Tibial nerve (tissue), 3 donors: ENCODE data around the gene CRYGA.
"Not testable (repeated sequence)": the region's sequence is repeated elsewhere in the genome, so short reads cannot be mapped to it uniquely, and the experiment has no call there.

Source experiments
- POLR2A ChIP-seq, 2 donors: fragments of 450-650 bp; IDR thresholded peaks; one replicate each; pipeline ENCODE4 v1.6.1; 2017; ENCODE audit warnings: antibody characterized with exemption in 2 of 2, mild to moderate bottlenecking in 2 of 2, moderate library complexity in 2 of 2
- TF ChIP-seq, protein P1 (sequence below), 5 experiments: fragments of 200-600 bp in 3 of 5; fragments of 450-650 bp in 2 of 5; sonication (generic) in 3 of 5; IDR thresholded peaks; one replicate each; pipeline ENCODE4 v1.5.1; 2016 to 2019; ENCODE audit warnings: antibody characterized with exemption in 5 of 5, mild to moderate bottlenecking in 3 of 5, moderate library complexity in 2 of 5

DNA sequence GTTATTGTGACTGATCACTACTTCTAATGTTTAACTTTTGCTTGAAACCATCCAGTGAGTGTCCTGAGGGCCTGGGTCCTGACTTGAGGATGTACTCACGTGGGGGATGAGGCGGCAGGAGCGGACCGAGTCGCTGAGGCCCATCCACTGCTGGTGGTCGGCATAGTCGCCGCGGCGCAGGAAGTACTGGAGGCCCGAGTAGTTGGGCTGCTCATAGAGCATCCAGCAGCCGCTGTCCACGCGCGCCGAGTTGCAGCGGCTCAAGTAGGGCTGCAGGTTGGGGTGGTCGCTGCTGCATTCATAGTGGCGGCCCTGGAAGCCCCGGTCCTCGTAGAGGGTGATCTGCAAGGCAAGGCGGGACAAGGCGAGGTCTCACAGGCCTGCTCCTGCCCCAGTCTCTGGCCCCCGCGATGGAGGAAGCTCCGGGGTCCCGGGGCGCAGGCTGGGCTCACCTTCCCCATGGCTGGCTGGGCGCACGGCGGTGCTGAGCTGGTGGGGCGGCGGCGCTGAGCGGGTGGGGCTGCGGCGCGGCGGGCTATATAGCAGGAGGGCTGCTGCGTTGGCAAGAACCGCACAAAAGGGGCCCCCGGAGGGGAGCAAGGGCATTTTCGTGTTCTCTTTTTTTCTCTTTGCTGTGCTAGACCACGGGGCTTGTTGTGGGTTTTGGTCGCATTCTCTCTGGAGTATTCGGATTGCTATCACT lies 39.2 kb downstream of the CRYGA start, which contains the start of gene CRYGD:
- not testable (repeated sequence) for TF ChIP-seq POLR2A (IDR thresholded peaks at IDR 0.05)
- TF ChIP-seq, protein P1, sequence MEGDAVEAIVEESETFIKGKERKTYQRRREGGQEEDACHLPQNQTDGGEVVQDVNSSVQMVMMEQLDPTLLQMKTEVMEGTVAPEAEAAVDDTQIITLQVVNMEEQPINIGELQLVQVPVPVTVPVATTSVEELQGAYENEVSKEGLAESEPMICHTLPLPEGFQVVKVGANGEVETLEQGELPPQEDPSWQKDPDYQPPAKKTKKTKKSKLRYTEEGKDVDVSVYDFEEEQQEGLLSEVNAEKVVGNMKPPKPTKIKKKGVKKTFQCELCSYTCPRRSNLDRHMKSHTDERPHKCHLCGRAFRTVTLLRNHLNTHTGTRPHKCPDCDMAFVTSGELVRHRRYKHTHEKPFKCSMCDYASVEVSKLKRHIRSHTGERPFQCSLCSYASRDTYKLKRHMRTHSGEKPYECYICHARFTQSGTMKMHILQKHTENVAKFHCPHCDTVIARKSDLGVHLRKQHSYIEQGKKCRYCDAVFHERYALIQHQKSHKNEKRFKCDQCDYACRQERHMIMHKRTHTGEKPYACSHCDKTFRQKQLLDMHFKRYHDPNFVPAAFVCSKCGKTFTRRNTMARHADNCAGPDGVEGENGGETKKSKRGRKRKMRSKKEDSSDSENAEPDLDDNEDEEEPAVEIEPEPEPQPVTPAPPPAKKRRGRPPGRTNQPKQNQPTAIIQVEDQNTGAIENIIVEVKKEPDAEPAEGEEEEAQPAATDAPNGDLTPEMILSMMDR (IDR thresholded peaks at IDR 0.05): not testable (repeated sequence)
